Measurements from ENCODE around the gene LMBRD2. TPM values are rescaled to one million over a fixed set of nuclear protein-coding genes. Genes with fewer than 3 reads are reported as not detected.

The LMBRD2 gene
- total and polyA plus RNA-seq, 2 donors (not counting 3 experiments of a cell fraction or from before 2014, with no cell fraction given), result 1.2 to 5.2 TPM

DNA sequence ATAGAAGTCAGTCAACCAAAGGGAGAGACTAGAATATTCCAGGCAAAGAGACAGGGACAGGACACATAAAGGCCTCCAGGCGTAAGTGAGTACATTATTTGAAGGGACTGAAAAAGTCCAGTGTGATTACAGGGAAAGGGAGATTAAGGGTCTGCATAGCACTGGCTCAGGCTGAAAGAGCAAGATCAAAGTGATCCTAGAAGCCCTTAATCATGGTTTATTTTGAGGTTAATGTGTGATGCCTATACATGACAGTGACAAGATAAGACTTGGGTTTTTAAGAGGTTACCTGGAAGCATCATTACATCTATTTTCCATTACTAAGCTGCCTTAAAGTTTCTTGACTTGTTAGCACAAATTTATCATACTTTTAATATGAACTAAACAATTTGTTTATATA, 25.8 kb downstream of the LMBRD2 start:
- Histone ChIP-seq H2AFZ (ENCODE audit: low read depth, low read length) (no peak overlapping the region), H3K9me1 (replicated peaks; ENCODE audit: control insufficient read depth, extremely low read depth, insufficient read depth, low read length) (no peaks in the 10 kb centered on the region), H3K79me2 (ENCODE audit: control insufficient read depth, insufficient read depth, low read length) (no peaks in the 10 kb centered on the region), H3K9me3 (replicated peaks; ENCODE audit: control insufficient read depth, insufficient read depth, low read length) (no peaks in the 10 kb centered on the region), H3K36me3 (ENCODE audit: control insufficient read depth in 2 of 2, extremely low read depth in 1 of 2, insufficient read depth in 2 of 2, low read length in 2 of 2) (no peaks in the 10 kb centered on the region), H3K27ac (ENCODE audit: insufficient read depth, low read depth, low read length) (no peak overlapping the region), H3K4me3 (replicated peaks in 1 of 3; ENCODE audit: insufficient read depth in 1 of 3, low read depth in 1 of 3, low read length in 3 of 3) (no peak overlapping the region), H3K4me2 (ENCODE audit: insufficient read depth, low read length) (no peak overlapping the region), H4K20me1 (replicated peaks; ENCODE audit: control insufficient read depth, extremely low read depth, insufficient read depth, low read length) (no peaks in the 10 kb centered on the region), H3K4me1 (ENCODE audit: control insufficient read depth, extremely low read depth, insufficient read depth, low read length) (no peaks in the 10 kb centered on the region), H3K9ac (replicated peaks; ENCODE audit: extremely low read depth, insufficient read depth, low read length) (no peak overlapping the region), H3K27me3 (ENCODE audit: control insufficient read depth in 2 of 2, insufficient read depth in 2 of 2, low read length in 2 of 2) (no peaks in the 10 kb centered on the region)
- DNase-seq (ENCODE audit: low read depth, low spot score), result no peak
- intact Hi-C loops (cut with micrococcal nuclease) (no loop called here), dilution Hi-C loops (cut with MboI; ENCODE audit: extremely low pct_ligation_motif_present, low sequenced_read_pairs) (no loop called here)
- CTCF ChIA-PET, result interaction anchor here (1.1 to 2.0 kb wide), 5 partner anchors 12 to 47 kb away, joined by 3 to 9 read pairs (median 3); no protein-coding TSS in a partner anchor
- BruUV-seq (replicated peaks), result no TSS peak
- no peak for FAIRE-seq
- TF ChIP-seq MYC (IDR thresholded peaks at IDR 0.05; ENCODE audit: low read depth, low read length), result no peak
- no peak for TF ChIP-seq EZH2 (IDR thresholded peaks at IDR 0.05; ENCODE audit: borderline replicate concordance, low read depth, low read length, severe bottlenecking)
- no peak for TF ChIP-seq POLR2A (IDR thresholded peaks at IDR 0.05; ENCODE audit: low read depth, low read length)
- TF ChIP-seq, protein P1, sequence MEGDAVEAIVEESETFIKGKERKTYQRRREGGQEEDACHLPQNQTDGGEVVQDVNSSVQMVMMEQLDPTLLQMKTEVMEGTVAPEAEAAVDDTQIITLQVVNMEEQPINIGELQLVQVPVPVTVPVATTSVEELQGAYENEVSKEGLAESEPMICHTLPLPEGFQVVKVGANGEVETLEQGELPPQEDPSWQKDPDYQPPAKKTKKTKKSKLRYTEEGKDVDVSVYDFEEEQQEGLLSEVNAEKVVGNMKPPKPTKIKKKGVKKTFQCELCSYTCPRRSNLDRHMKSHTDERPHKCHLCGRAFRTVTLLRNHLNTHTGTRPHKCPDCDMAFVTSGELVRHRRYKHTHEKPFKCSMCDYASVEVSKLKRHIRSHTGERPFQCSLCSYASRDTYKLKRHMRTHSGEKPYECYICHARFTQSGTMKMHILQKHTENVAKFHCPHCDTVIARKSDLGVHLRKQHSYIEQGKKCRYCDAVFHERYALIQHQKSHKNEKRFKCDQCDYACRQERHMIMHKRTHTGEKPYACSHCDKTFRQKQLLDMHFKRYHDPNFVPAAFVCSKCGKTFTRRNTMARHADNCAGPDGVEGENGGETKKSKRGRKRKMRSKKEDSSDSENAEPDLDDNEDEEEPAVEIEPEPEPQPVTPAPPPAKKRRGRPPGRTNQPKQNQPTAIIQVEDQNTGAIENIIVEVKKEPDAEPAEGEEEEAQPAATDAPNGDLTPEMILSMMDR (IDR thresholded peaks at IDR 0.05; ENCODE audit: extremely low read depth in 1 of 2, insufficient read depth in 1 of 2, low read depth in 1 of 2, low read length in 2 of 2), result no peak
- no peak for TF ChIP-seq POLR2AphosphoS5 (IDR thresholded peaks at IDR 0.05; ENCODE audit: insufficient read depth, low read depth, low read length)
- TF ChIP-seq FOS (IDR thresholded peaks at IDR 0.05; ENCODE audit: borderline replicate concordance, insufficient read depth, low read length), result no peak
- TF ChIP-seq, protein P2, sequence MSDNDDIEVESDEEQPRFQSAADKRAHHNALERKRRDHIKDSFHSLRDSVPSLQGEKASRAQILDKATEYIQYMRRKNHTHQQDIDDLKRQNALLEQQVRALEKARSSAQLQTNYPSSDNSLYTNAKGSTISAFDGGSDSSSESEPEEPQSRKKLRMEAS (IDR thresholded peaks at IDR 0.05; ENCODE audit: insufficient read depth, insufficient read length), result no peak
- no peak for TF ChIP-seq GATA2 (IDR thresholded peaks at IDR 0.05; ENCODE audit: insufficient read depth, insufficient read length, low read depth, low read length)
- TF ChIP-seq JUN (IDR thresholded peaks at IDR 0.05; ENCODE audit: borderline replicate concordance, insufficient read depth, insufficient read length, low read depth), result no peak
- POLR2A ChIA-PET, result no interaction called here

All from endothelial cell of umbilical vein (primary cell).